SK-N-MC (cell line): ENCODE measurements around the gene WDTC1.

Experiments used
- EZH2 ChIP-seq: fragments of 200-600 bp; sonication (generic); IDR thresholded peaks from one replicate; pipeline ENCODE4 v1.6.1; 2017; ENCODE audit warnings: antibody characterized with exemption
- FOXP2 ChIP-seq: optimal IDR thresholded peaks from 2 replicates; pipeline ENCODE3; 2011; ENCODE audit warnings: mild to moderate bottlenecking, moderate library complexity; ENCODE audit not compliant: insufficient read depth; ENCODE audit errors: extremely low read length, control extremely low read depth

DNA sequence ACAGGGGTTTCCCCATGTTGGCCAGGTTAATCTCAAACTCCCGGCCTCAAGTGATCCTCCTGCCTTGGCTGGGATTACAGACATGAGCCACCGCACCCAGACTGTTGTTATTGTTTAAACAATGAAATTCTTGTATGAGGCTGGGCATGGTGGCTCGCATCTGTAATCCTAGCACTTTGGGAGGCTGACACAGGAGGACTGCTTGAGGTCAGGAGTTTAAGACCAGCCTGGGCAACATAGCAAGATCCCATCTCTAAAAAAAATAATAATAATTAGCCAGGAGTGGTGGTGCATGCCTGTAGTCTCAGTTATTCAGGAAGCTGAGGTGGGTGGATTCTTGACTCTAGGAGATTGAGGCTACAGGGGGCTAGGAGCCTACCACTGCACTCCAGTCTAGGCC, 6.7 kb upstream of the WDTC1 start:
- TF ChIP-seq EZH2, result no peak
- TF ChIP-seq FOXP2, result no peak
